H1 (cell line): Measurements from ENCODE around the gene PRC1. TPM values are rescaled to one million over a fixed set of nuclear protein-coding genes. Genes with fewer than 3 reads are reported as not detected.
"Not testable (repeated sequence)": the region's sequence is repeated elsewhere in the genome, so short reads cannot be mapped to it uniquely, and the experiment has no call there.

Experiments
- CTCF ChIA-PET: fragments of 300-600 bp; sonication (Branson Sonifier 250); formaldehyde crosslinking; loops from one replicate; lab custom pipeline; 2021; ENCODE audit not compliant: partially characterized antibody; lab: Charles Lee
- POLR2A ChIA-PET: fragments of 300-600 bp; sonication (Branson Sonifier 250); formaldehyde crosslinking; loops from one replicate; lab custom pipeline; 2021; ENCODE audit warnings: inconsistent platforms; ENCODE audit not compliant: partially characterized antibody; lab: Charles Lee
- DNase-seq, 2 experiments: peaks; one replicate each; pipeline versions ENCODE4 v3.0.0 to v3.0.0-alpha.2; 2010 to 2022; ENCODE audit warnings: low spot score in 2 of 2, low read depth in 1 of 2, mixed read lengths in 1 of 2
- FAIRE-seq: peaks from 2 replicates; lab custom pipeline; 2011; peaks lifted over from hg19 to GRCh38; lab: Jason Lieb, UNC
- H2AFZ ChIP-seq: 2 replicates; pipeline ENCODE4 v1.8.1; 2012; ENCODE audit warnings: low read length, inconsistent platforms
- H2AK5ac ChIP-seq: 2 replicates; pipeline ENCODE4 v1.6.1; 2013; ENCODE audit warnings: low read depth, low read length
- H2BK120ac ChIP-seq: replicated peaks from 2 replicates; pipeline ENCODE3; 2013; ENCODE audit warnings: low read depth, low read length, inconsistent platforms
- H2BK12ac ChIP-seq: 2 replicates; pipeline ENCODE4 v1.6.1; 2013; ENCODE audit warnings: low read depth, low read length
- H2BK15ac ChIP-seq: 2 replicates; pipeline ENCODE4 v1.6.1; 2013; ENCODE audit warnings: low read length
- H2BK20ac ChIP-seq: 2 replicates; pipeline ENCODE4 v1.6.1; 2013; ENCODE audit warnings: low read length
- H2BK5ac ChIP-seq: 2 replicates; pipeline ENCODE4 v1.6.1; 2013; ENCODE audit warnings: low read depth, low read length
- H3K14ac ChIP-seq: 2 replicates; pipeline ENCODE4 v1.6.1; 2013; ENCODE audit warnings: inconsistent platforms; ENCODE audit not compliant: insufficient read length
- H3K18ac ChIP-seq: 2 replicates; pipeline ENCODE4 v1.6.1; 2013; ENCODE audit warnings: low read length; ENCODE audit errors: extremely low read depth
- H3K23ac ChIP-seq: 2 replicates; pipeline ENCODE4 v1.6.1; 2013; ENCODE audit warnings: inconsistent platforms; ENCODE audit not compliant: insufficient read length
- H3K23me2 ChIP-seq: 2 replicates; pipeline ENCODE4 v1.6.1; 2013; ENCODE audit warnings: low read depth, low read length
- H3K27ac ChIP-seq: 2 replicates; pipeline ENCODE4 v1.6.1; 2011; ENCODE audit warnings: low read depth, low read length, inconsistent platforms
- H3K27me3 ChIP-seq, 4 experiments: replicated peaks in 1 of 4; 1 replicate in 1 of 4; 2 replicates in 3 of 4; pipeline versions ENCODE4 v1.6.1 to v1.8.1; 2011 to 2013; ENCODE audit warnings: low read length in 3 of 4, mild to moderate bottlenecking in 3 of 4, inconsistent platforms in 2 of 4, mixed read lengths in 2 of 4, moderate library complexity in 1 of 4; ENCODE audit not compliant: control insufficient read depth in 3 of 4, insufficient read depth in 3 of 4; ENCODE audit errors: extremely low read depth in 1 of 4
- H3K36me3 ChIP-seq, 4 experiments: 2 replicates each; pipeline versions ENCODE4 v1.6.1 to v1.8.1; 2011 to 2013; ENCODE audit warnings: mild to moderate bottlenecking in 4 of 4, low read length in 3 of 4, moderate library complexity in 2 of 4, control low read depth in 1 of 4, inconsistent platforms in 1 of 4; ENCODE audit not compliant: insufficient read depth in 4 of 4, control insufficient read depth in 2 of 4
- H3K4ac ChIP-seq: replicated peaks from 2 replicates; pipeline ENCODE3; 2013; ENCODE audit warnings: low read length, low read depth, mixed read lengths, inconsistent platforms; ENCODE audit not compliant: insufficient read length
- H3K4me1 ChIP-seq, 4 experiments: replicated peaks in 1 of 4; 1 replicate in 1 of 4; 2 replicates in 3 of 4; pipeline versions ENCODE4 v1.6.1 to v1.8.1; 2011 to 2013; ENCODE audit warnings: low read length in 3 of 4, inconsistent platforms in 2 of 4, mixed read lengths in 1 of 4; ENCODE audit not compliant: insufficient read depth in 4 of 4, control insufficient read depth in 3 of 4
- H3K4me2 ChIP-seq, 2 experiments: 2 replicates each; pipeline versions ENCODE4 v1.6.1 to v1.8.1; 2011 to 2013; ENCODE audit warnings: low read depth in 2 of 2, low read length in 2 of 2, control low read depth in 1 of 2, inconsistent platforms in 1 of 2, mild to moderate bottlenecking in 1 of 2; ENCODE audit not compliant: insufficient read depth in 1 of 2
- H3K4me3 ChIP-seq, 4 experiments: fragments of 200-600, 300-600 bp in 1 of 4; sonication (generic), shearing (Covaris generic), sonication (Bioruptor Twin) in 1 of 4; 2 replicates each; pipeline versions ENCODE4 v1.5.1 to v1.8.1; 2011 to 2016; ENCODE audit warnings: low read length in 4 of 4, low read depth in 3 of 4, control low read depth in 2 of 4, inconsistent platforms in 2 of 4, mild to moderate bottlenecking in 2 of 4, mixed read lengths in 1 of 4, moderate library complexity in 1 of 4; ENCODE audit not compliant: insufficient read depth in 2 of 4; ENCODE audit errors: extremely low read depth in 1 of 4
- H3K56ac ChIP-seq: replicated peaks from 2 replicates; pipeline ENCODE3; 2013; ENCODE audit warnings: low read depth, mild to moderate bottlenecking, mixed read lengths, low read length, inconsistent platforms; ENCODE audit not compliant: insufficient read length
- H3K79me1 ChIP-seq: 2 replicates; pipeline ENCODE4 v1.6.1; 2013; ENCODE audit warnings: low read depth, low read length, control low read depth
- H3K79me2 ChIP-seq, 2 experiments: 2 replicates each; pipeline versions ENCODE4 v1.6.1 to v1.8.1; 2012 to 2013; ENCODE audit warnings: low read length in 2 of 2, mild to moderate bottlenecking in 2 of 2, inconsistent platforms in 1 of 2; ENCODE audit not compliant: insufficient read depth in 2 of 2, control insufficient read depth in 1 of 2
- H3K9ac ChIP-seq, 4 experiments: replicated peaks in 1 of 4; 1 replicate in 1 of 4; 2 replicates in 3 of 4; pipeline versions ENCODE4 v1.6.1 to v1.8.1; 2011 to 2013; ENCODE audit warnings: low read depth in 3 of 4, low read length in 3 of 4, control low read depth in 2 of 4, mild to moderate bottlenecking in 2 of 4, moderate library complexity in 2 of 4, inconsistent platforms in 1 of 4; ENCODE audit errors: extremely low read depth in 1 of 4
- H3K9me3 ChIP-seq, 2 experiments: 2 replicates each; pipeline versions ENCODE4 v1.6.1 to v1.8.1; 2012 to 2013; ENCODE audit warnings: mild to moderate bottlenecking in 2 of 2, moderate library complexity in 2 of 2, control low read depth in 1 of 2, inconsistent platforms in 1 of 2, low read depth in 1 of 2, low read length in 1 of 2, mixed read lengths in 1 of 2; ENCODE audit not compliant: insufficient read depth in 2 of 2
- H4K20me1 ChIP-seq, 2 experiments: replicated peaks in 1 of 2; 2 replicates each; pipeline versions ENCODE3 to v1.8.1; 2011 to 2013; ENCODE audit warnings: inconsistent platforms in 2 of 2, low read length in 2 of 2, mild to moderate bottlenecking in 1 of 2; ENCODE audit not compliant: insufficient read depth in 2 of 2, control insufficient read depth in 1 of 2
- H4K5ac ChIP-seq: 2 replicates; pipeline ENCODE4 v1.6.1; 2013; ENCODE audit warnings: low read length, low read depth, mixed read lengths, inconsistent platforms; ENCODE audit not compliant: insufficient read length
- H4K8ac ChIP-seq: 2 replicates; pipeline ENCODE4 v1.8.0; 2013; ENCODE audit warnings: mild to moderate bottlenecking, moderate library complexity, low read length, inconsistent platforms; ENCODE audit not compliant: insufficient read depth; ENCODE audit errors: extremely low read depth
- H4K91ac ChIP-seq: replicated peaks from 2 replicates; pipeline ENCODE3; 2013; ENCODE audit warnings: low read length, mixed read lengths, inconsistent platforms; ENCODE audit not compliant: insufficient read length
- HDAC6 ChIP-seq: IDR thresholded peaks from one replicate; pipeline ENCODE4 v1.7.1; 2012; ENCODE audit warnings: low read depth, mild to moderate bottlenecking, inconsistent platforms, low read length, moderate library complexity
- RFX5 ChIP-seq: IDR thresholded peaks from 2 replicates; pipeline ENCODE4 v1.6.1; 2011; ENCODE audit warnings: low read depth, low read length, improper control_type of control experiment, borderline replicate concordance
- RXRA ChIP-seq: IDR thresholded peaks from 2 replicates; pipeline ENCODE4 v1.6.1; 2011; ENCODE audit warnings: low read depth, mild to moderate bottlenecking, low read length, moderate library complexity; ENCODE audit not compliant: insufficient read depth
- TAF1 ChIP-seq: IDR thresholded peaks from 2 replicates; pipeline ENCODE4 v1.6.1; 2011; ENCODE audit warnings: mild to moderate bottlenecking, low read depth, low read length
- TAF7 ChIP-seq: optimal IDR thresholded peaks from 2 replicates; pipeline ENCODE3; 2011; ENCODE audit warnings: low read depth, mild to moderate bottlenecking, inconsistent platforms, low read length, moderate library complexity, borderline replicate concordance
- WGBS, 2 experiments: shearing (Covaris generic) in 1 of 2; methylation state at CpG; one replicate each; pipeline versions ENCODE4 v1.1.6 to v1.1.7; 2013 to 2015; ENCODE audit warnings: low lambda C conversion rate in 2 of 2, mixed read lengths in 2 of 2, inconsistent platforms in 1 of 2, low coverage in 1 of 2, missing lambda C conversion rate in 1 of 2; ENCODE audit not compliant: insufficient replicate concordance in 2 of 2, insufficient coverage in 1 of 2, insufficient read length in 1 of 2; ENCODE audit errors: extremely low coverage in 1 of 2, missing lambda C conversion rate in 1 of 2; 5-methylcytosine and 5-hydroxymethylcytosine counted together
- polyA plus RNA-seq, 7 experiments: library from polyadenylated mRNA; depleted of rRNA in 3 of 7; stranded (reverse) in 5 of 7; unstranded in 2 of 7; fragments of >200 nt in 5 of 7; fragments of 200-250 nt in 2 of 7; gene quantifications; 1 replicate in 5 of 7; 2 replicates in 1 of 7; 4 replicates in 1 of 7; pipeline versions ENCODE4 v1.2.1 to v1.2.3, GENCODE V29; 2011 to 2013; ENCODE audit warnings: missing spikeins in 2 of 7, mixed read lengths in 2 of 7
- total RNA-seq: library from RNA; stranded (reverse); fragmentation: NEBNext Ultra II Directional; extraction: Animal tissue kit (Norgen Biotek cat#: 25700); gene quantifications from 2 replicates; pipeline ENCODE4 v1.2.1, GENCODE V29; 2021

The PRC1 gene
- total and polyA plus RNA-seq, 2 of the 8 experiments (the other 6 are each of a cell fraction or from before 2014, with no cell fraction given), result 90.7 to 181 TPM

DNA sequence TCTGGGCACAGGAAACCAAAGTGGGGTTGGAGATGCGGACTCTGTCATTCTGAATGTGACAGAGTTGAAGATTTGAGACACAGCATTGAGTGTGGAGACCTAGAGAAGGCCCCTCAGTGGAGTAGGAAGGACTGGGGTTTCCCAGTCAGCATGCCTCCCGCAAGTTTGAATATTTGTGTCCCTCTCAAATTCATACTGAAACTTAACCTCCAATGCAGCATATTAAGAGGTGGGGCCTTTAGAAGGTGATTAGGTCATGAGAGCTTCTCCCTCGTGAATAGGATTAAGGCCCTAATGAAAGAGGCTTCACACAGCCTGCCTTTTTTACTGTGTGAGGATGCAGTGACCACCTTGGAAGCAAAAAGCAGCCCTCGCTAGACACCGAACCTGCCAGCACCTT is 70.0 kb downstream of the PRC1 start (continued):
- TF ChIP-seq RFX5 (no peak), TAF7 (no peak), RXRA (no peak), TAF1 (no peak), HDAC6 (no peak)
- TF ChIP-seq, all 59 proteins: peak for 0

DNA sequence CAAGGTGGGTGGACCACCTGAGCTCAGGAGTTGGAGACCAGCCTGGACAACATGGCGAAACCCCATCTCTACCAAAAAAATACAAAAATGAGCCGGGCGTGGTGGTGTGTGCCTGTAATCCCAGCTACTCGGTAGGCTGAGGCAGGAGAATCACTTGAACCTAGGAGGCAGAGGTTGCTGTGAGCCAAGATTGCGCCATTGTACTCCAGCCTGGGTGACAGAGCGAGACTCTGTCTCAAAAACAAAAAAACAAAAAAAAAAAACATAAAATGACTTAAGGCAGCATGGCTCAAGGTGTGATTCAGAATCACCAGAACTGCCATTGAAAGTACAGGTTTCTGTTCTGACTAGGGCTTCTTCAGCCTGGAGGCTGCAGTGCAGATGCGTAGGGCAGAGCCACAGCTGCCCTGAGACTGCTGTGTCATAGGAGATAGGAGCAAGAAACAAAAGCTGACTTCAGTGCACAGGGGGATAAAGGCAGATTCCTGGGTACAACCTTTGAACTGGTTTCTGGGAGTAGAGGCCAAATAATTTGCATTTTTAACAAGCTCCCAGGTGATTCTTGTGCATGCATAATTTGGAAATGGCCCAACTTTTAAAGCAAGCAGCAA is 71.5 kb downstream of the PRC1 start:
- not testable (repeated sequence) for H2BK5ac ChIP-seq, H3K9me3 ChIP-seq, H3K23ac ChIP-seq, H3K56ac ChIP-seq, H2AK5ac ChIP-seq, H3K9ac ChIP-seq, H3K4ac ChIP-seq, H3K79me1 ChIP-seq, FAIRE-seq, H3K4me2 ChIP-seq, H4K5ac ChIP-seq, H3K27me3 ChIP-seq, H3K23me2 ChIP-seq, H3K4me1 ChIP-seq, H4K91ac ChIP-seq, H4K20me1 ChIP-seq, H3K4me3 ChIP-seq, H3K79me2 ChIP-seq, H2BK15ac ChIP-seq, H3K18ac ChIP-seq, H2AFZ ChIP-seq, DNase-seq, H3K27ac ChIP-seq, H2BK20ac ChIP-seq, H3K36me3 ChIP-seq, H4K8ac ChIP-seq, H2BK120ac ChIP-seq, H2BK12ac ChIP-seq, H3K14ac ChIP-seq
- ChIA-PET POLR2A (interaction anchor here (0.9 to 1.7 kb wide), 3 partner anchors 16 to 72 kb away, joined by 3 to 4 read pairs (median 4); partner anchors contain the start of gene PRC1), CTCF (interaction anchor here (0.7 to 4.6 kb wide), 7 partner anchors 10 to 67 kb away, joined by 3 to 58 read pairs (median 4); partner anchors contain the start of genes FES, HDDC3 and UNC45A)
- WGBS, 2 experiments, result 89% methylated on average over 7 of the region's 7 CpGs; no CpG with 5 or more reads in 1 of the 2 experiments
